MM.1S (cell line): ENCODE results near the gene HMGN5.

Experiments
- DNase-seq: peaks from one replicate; pipeline ENCODE4 v3.0.0-alpha.2; 2015
- H2AFZ ChIP-seq: fragments of 300-600 bp; sonication (generic); 2 replicates; pipeline ENCODE4 v1.6.0; 2016; ENCODE audit warnings: antibody characterized with exemption, low read length
- H3F3A ChIP-seq: fragments of 300-600 bp; sonication (generic); 2 replicates; pipeline ENCODE4 v1.6.1; 2016; ENCODE audit warnings: mild to moderate bottlenecking, antibody characterized with exemption, low read length, moderate library complexity, mixed read lengths; ENCODE audit not compliant: insufficient read depth
- H3K27ac ChIP-seq: fragments of 300-600 bp; sonication (generic); 2 replicates; pipeline ENCODE4 v1.5.1; 2016; ENCODE audit warnings: mild to moderate bottlenecking, low read length
- H3K27me3 ChIP-seq: fragments of 300-600 bp; sonication (generic); replicated peaks from 2 replicates; pipeline ENCODE4 v1.6.0; 2016; ENCODE audit warnings: low read length; ENCODE audit not compliant: insufficient read depth
- H3K36me3 ChIP-seq: fragments of 300-600 bp; sonication (generic); replicated peaks from 2 replicates; pipeline ENCODE4 v1.6.1; 2016; ENCODE audit warnings: mild to moderate bottlenecking, low read length, mixed read lengths; ENCODE audit not compliant: insufficient read depth
- H3K4me1 ChIP-seq: fragments of 300-600 bp; sonication (generic); 2 replicates; pipeline ENCODE4 v1.6.1; 2016; ENCODE audit warnings: low read length, mixed read lengths
- H3K4me2 ChIP-seq: fragments of 300-600 bp; sonication (generic); 2 replicates; pipeline ENCODE4 v1.6.0; 2016; ENCODE audit warnings: low read depth, low read length
- H3K4me3 ChIP-seq: fragments of 300-600 bp; sonication (generic); 2 replicates; pipeline ENCODE4 v1.5.1; 2016; ENCODE audit warnings: low read length, mixed read lengths
- H3K79me2 ChIP-seq: fragments of 300-600 bp; sonication (generic); 2 replicates; pipeline ENCODE4 v1.6.1; 2016; ENCODE audit warnings: mixed run types, low read length, mixed read lengths
- H3K9ac ChIP-seq: fragments of 300-600 bp; sonication (generic); 2 replicates; pipeline ENCODE4 v1.6.1; 2016; ENCODE audit warnings: low read length, mixed read lengths
- H3K9me2 ChIP-seq: fragments of 300-600 bp; sonication (generic); replicated peaks from 2 replicates; pipeline ENCODE4 v1.6.1; 2016; ENCODE audit warnings: mild to moderate bottlenecking, low read length, mixed read lengths; ENCODE audit not compliant: insufficient read depth
- H3K9me3 ChIP-seq: fragments of 300-600 bp; sonication (generic); replicated peaks from 2 replicates; pipeline ENCODE4 v1.6.1; 2016; ENCODE audit warnings: mild to moderate bottlenecking, low read length, mixed read lengths; ENCODE audit not compliant: insufficient read depth
- H4K20me1 ChIP-seq: fragments of 300-600 bp; sonication (generic); 2 replicates; pipeline ENCODE4 v1.6.1; 2016; ENCODE audit warnings: mild to moderate bottlenecking, low read length, moderate library complexity, mixed read lengths; ENCODE audit not compliant: insufficient read depth
- CTCF ChIP-seq: fragments of 300-600 bp; sonication (generic); IDR thresholded peaks from 2 replicates; pipeline ENCODE4 v1.5.1; 2016; ENCODE audit warnings: antibody characterized with exemption, low read length, mixed read lengths
- EZH2 ChIP-seq: fragments of 300-600 bp; sonication (generic); optimal IDR thresholded peaks from 2 replicates; pipeline ENCODE3; 2017; ENCODE audit warnings: low read depth, mild to moderate bottlenecking, antibody characterized with exemption, low read length, mixed read lengths
- EZH2phosphoT487 ChIP-seq: fragments of 300-600 bp; sonication (generic); IDR thresholded peaks from 2 replicates; pipeline ENCODE4 v1.6.1; 2018; ENCODE audit warnings: antibody characterized with exemption, low read length

Gene HMGN5

GRCh38 chrX:81195259-81195658 lies 6.5 kb downstream of the HMGN5 start:
- Histone ChIP-seq H3K36me3 (no peaks in the 10 kb centered on the region), H3K27me3 (no peaks in the 10 kb centered on the region), H4K20me1 (no peaks in the 10 kb centered on the region), H3K9me3 (no peaks in the 10 kb centered on the region), H3K27ac (no peak overlapping the region), H3K4me1 (no peaks in the 10 kb centered on the region), H2AFZ (no peak overlapping the region; the same call in 1 of the 2 replicates), H3K9me2 (no peaks in the 10 kb centered on the region), H3K9ac (no peak overlapping the region), H3K4me2 (peak overlapping the region; percentile 8; the same call in 1 of the 2 replicates), H3K79me2 (no peaks in the 10 kb centered on the region), H3K4me3 (no peak overlapping the region), H3F3A (no peaks in the 10 kb centered on the region)
- no peak for DNase-seq
- TF ChIP-seq CTCF (no peak), EZH2phosphoT487 (no peak), EZH2 (no peak)

GRCh38 chrX:81174286-81174685 lies 27.4 kb downstream of the HMGN5 start:
- no peaks in the 10 kb centered on the region for H3K79me2 ChIP-seq
- H3K27ac ChIP-seq, result no peak overlapping the region
- H4K20me1 ChIP-seq, result no peaks in the 10 kb centered on the region
- H3K9me3 ChIP-seq, result no peaks in the 10 kb centered on the region
- no peaks in the 10 kb centered on the region for H3K27me3 ChIP-seq
- H3F3A ChIP-seq, result no peaks in the 10 kb centered on the region
- H3K4me3 ChIP-seq, result no peak overlapping the region
- TF ChIP-seq EZH2phosphoT487 (no peak), CTCF (peak; percentile 25; the same call in 1 of the 2 replicates)
- DNase-seq, result peak; percentile 17
- H3K4me2 ChIP-seq, result no peak overlapping the region
- H3K9me2 ChIP-seq, result no peaks in the 10 kb centered on the region
- H3K9ac ChIP-seq, result no peak overlapping the region
- H2AFZ ChIP-seq, result no peak overlapping the region
- no peaks in the 10 kb centered on the region for H3K36me3 ChIP-seq
- H3K4me1 ChIP-seq, result no peaks in the 10 kb centered on the region

GRCh38 chrX:81168391-81168790 lies 33.3 kb downstream of the HMGN5 start:
- no peaks in the 10 kb centered on the region for H3K79me2 ChIP-seq
- H3K27ac ChIP-seq, result no peak overlapping the region
- H4K20me1 ChIP-seq, result no peaks in the 10 kb centered on the region
- H3K9me2 ChIP-seq, result no peaks in the 10 kb centered on the region
- H3K9ac ChIP-seq, result no peak overlapping the region
- TF ChIP-seq EZH2 (no peak), CTCF (no peak), EZH2phosphoT487 (no peak)
- no peaks in the 10 kb centered on the region for H3K4me1 ChIP-seq
- no peaks in the 10 kb centered on the region for H3K9me3 ChIP-seq
- no peaks in the 10 kb centered on the region for H3K27me3 ChIP-seq
- H3K4me3 ChIP-seq, result no peak overlapping the region
- H3K36me3 ChIP-seq, result no peaks in the 10 kb centered on the region
- no peak overlapping the region for H3K4me2 ChIP-seq
- no peaks in the 10 kb centered on the region for H3F3A ChIP-seq
- no peak overlapping the region for H2AFZ ChIP-seq
- no peak for DNase-seq
